GM19397 (cell line): ENCODE measurements around the gene MSH5.

Experiments
- ATAC-seq: cut with Tn5 transposase; IDR thresholded peaks from one replicate; pipeline ENCODE4 v1.9.1; 2021; ENCODE audit warnings: mild to moderate bottlenecking, moderate library complexity; ENCODE audit not compliant: unreplicated experiment

The MSH5 gene

DNA sequence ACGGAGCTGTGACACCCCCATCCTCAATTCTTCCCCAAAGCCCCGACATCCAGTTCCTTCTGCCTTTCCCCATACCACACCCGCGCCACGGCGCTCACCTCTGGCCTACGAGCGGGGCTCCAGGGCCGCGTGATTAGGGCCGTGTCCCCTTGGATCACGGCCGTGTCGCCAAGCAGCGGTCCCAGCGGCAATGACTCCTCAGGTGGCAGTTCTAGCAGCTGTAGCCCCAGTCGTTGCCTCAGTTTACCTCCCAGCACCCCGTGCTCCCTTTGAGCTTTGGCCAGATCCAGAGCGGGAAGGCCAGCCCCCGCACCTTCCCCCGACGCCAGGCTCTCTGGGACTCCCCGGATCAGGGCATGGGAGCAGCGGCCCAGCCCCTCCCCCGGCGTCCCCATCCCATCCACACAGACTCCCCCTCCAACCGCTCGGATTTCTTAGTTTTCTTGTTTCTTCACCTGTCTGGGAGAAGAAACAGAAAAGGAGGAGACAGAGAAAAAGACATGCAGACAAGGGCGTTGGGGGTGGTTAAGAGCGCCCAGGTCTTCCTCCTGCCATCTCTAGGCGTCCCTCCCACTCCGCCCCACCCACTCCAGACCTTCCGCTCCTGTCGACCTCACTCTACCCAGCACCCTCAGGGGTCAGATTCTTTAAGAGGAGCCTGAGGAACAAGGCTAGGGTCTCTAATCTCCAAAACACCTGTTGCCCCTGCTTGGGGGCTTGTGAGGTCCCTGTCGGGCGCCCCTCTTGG lies 10.9 kb upstream of the MSH5 start, which contains the start of gene DDAH2:
Gene DDAH2, minus strand, starts transcription at position 533 of the 748 bp plus-strand sequence. Its CDS starts 138 bp downstream, at position 395.
- no peak for ATAC-seq

DNA sequence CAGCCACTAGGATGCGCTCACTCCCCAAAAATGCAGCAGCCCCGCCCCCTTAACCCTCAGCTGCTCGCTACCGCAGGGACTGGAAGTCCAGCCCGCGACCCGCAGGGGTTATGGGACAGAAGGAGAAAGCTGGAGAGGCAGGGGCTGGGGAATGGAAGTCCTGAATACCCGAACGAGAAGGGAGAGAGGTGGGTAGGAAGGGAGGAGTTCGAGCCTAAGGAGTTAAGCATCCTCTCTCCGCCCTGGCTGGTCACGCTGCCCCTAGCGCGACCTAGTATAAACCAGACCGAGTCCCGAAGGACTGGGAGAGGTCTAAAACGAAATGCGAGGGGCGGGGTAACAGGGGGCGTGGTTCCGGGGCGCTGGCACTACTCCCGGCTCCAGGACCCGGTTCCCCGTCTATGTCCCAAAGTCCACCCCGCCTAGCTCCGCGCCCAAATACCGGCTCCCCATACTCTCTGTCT lies 10.3 kb upstream of the MSH5 start:
- ATAC-seq, result no peak

DNA sequence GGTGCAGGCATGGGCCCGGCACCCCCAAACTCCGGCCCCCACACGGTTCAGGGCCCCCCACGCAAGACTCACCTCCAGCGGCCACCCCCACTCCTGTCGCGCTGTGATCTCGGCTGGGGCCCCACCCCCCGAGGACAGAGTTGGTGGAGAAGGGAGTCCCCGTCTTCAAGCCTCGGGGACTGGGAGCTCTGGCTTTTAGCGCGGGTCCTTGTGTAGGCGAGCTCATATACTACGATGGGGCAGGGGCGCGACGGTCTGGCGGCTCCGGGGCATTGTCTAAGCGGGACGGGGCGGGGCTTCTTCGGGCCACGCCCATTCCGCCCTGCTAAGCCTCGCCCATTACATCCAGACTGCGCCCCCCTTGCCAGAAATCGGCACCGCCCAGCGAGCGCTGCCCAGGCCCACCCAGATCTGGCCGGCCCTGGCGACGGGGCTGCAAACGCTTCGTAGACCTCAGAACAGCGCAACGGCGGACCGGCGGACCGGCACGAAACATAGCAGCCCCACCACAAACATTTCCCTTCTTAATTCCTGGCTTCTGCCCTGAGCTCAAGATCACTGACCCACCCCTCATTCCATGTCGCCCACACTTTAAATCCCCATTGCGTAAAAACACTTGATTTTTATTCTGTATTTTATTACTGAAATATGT lies 9.7 kb upstream of the MSH5 start:
- ATAC-seq, result peak; percentile 36

DNA sequence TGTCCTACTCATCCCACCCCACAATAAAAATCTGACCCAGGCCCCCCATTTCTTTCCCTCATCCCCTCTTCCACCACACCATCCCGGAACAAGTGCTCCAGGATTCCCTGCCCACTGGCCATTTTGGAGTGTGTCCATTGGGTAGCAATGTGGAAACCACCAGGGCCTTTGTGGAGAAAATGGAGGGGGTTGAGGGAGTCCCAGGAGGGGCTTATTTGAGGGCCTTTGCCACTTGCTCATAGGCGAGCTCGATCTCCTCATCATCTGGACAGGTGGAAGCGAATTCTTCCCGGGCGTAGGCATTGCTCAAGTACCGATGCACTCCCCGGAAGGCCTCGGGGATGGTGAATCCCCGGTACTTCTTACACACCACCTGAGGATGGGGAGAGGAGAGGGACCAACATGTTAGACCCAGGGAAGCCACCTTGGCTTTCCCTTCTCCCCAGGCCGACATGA lies 9.1 kb upstream of the MSH5 start:
- no peak for ATAC-seq

DNA sequence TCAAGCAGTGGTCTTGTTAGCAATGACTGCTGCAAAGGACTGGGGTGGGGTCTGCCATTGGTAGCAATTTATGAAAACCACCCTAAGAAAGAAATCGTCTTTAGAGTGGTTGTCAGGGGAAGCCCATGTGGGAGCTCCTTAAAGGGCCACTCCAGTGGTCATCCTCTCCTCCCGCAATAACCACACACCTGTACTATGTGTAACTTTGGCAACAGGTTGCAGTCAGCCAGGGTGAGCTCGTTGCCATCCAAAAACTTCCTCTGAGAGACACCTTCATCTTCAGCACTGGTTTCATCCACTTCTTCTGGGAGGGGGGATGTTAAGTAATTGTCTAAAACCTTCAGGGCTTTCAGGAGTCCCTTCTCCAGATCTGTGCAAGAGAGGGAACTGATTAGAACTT lies 7.8 kb upstream of the MSH5 start:
- ATAC-seq, result no peak

DNA sequence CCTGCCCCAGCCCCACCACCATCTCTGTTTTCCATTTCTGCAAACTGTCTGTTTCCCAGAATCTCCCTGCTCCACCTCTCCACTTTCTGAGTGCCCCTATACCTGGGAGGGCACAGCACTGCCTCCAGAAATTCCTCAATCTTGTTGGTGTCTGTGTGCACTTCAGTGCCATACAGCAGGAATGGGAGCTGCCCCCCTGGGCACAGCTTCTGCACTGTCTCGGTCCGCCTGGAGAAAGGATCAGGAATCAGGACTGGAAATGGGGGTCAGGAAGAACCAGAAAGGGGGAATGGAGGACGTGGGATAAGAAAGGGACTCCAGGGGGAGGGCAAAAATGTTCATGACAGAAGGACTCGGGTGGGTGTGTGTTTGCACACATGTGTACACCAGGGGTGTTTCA lies 6.1 kb upstream of the MSH5 start:
- no peak for ATAC-seq

DNA sequence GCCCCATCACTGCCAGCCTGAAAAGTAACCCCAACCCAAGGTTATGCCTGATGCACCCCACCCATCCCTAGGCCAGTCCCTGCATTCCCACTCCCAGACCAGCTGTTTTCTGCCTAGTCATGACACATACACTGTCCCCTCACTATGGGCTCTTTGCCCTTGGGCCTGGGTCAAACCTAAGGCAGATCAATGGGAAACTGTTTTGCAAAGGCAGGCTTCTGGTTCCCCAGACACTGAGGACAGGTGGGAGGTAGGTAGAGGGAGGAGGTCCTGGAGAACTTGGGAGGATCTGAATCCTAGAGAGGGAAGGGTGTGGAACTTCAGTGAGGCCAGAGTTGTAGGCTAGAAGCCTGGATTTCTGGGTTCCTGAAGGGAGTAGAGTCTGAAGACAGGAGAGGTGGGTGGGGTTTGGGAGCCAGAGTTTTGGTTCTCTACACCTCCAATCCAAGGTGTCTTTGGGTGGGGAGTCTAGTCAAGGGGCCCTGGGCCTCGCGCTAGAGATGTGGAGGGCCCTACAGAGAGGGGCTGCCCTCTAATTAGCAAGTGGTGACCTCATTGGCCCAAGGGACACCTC lies 5.5 kb upstream of the MSH5 start:
- no peak for ATAC-seq

DNA sequence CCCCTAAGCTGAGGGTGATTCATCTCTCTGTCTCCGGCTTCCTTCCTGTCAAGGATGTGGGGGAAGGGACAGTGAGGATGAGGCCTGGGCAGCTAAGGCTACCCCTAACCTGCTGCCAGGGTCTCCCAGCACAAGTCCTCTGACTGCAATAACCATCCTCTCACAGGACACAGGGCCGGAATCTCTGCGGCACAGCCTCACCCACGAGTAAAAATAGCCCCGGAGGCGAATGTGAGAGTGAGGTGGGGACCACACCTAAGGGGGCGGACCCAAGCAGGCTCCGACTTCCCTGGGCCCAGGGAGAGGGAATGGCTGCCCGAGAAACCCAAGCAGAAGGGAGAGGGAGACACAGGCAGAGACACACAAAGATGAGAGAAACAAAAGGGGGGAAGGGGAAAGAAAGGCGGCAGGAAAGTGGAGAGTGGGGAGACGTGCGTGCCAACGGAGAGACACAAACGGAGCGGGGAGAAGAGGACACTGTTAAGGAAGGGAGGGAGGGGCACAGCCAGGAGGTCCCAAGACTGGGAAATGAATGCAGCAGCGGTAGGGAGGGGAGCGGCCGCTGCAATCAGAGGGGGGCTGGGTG lies 4.9 kb upstream of the MSH5 start:
- ATAC-seq, result no peak

DNA sequence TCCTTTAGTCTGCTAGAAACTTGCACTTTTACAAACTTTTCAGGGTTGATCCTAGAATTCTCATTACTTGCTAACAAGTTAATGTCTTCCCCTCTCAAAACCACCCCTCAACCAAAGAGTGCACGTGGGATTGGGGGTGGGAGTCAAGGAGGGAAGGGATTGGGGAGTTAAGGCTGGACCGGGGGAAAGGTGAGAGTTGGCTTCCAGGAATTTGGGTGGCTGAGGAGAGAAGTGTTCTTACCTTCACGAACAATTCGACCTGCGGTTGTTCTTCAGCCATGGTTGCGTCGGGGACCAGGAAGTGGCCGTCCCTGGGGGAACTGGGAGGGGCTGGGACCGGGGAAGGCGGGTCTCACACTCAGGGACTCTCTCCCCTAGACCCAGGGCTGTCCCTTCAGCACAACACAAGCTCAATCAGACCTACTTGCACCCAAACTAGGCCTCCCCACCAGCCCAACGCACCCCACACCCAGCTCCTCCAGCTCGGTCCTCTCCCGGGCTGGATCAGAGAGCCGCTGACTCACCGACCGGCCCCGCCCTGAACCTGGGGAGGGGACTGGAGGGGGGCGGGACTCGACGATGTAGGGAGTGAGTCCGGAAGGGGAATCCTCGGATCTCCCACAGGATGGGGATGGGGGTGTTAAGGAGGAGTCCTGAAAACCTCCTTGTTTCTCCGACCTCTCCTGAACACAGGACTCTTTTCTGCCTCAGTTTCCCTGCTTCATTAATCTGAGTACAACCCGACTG lies 3.6 kb upstream of the MSH5 start, which contains the start of gene CLIC1:
Gene CLIC1, minus strand, starts transcription at position 510 of the 747 bp plus-strand sequence. Its CDS starts 230 bp downstream, at position 280.
- ATAC-seq, result no peak

DNA sequence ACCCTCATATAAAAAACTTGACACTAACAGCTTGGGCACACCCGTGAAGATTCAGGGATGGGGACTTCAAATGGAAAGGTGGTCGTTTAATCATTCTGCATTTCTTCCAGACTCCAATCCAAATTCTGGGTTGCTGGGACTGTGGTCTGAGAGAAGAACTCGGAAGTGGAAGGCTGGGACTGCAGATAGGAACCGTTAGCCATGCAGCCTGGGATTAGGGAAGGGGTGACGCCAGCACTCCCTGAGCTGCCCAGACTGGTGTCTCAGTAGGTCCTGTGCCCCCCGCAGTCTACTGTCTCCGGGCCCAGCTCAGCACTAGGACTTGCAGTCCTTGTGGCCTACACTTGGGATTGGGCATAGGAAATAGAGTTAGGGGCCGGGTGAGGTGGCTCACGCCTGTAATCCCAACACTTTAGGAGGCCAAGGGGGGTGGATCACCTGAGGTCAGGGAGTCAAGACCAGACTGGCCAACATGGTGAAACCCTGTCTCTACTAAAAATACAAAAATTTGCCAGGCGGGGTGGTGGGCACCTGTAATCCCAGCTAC lies 3.0 kb upstream of the MSH5 start:
- no peak for ATAC-seq

DNA sequence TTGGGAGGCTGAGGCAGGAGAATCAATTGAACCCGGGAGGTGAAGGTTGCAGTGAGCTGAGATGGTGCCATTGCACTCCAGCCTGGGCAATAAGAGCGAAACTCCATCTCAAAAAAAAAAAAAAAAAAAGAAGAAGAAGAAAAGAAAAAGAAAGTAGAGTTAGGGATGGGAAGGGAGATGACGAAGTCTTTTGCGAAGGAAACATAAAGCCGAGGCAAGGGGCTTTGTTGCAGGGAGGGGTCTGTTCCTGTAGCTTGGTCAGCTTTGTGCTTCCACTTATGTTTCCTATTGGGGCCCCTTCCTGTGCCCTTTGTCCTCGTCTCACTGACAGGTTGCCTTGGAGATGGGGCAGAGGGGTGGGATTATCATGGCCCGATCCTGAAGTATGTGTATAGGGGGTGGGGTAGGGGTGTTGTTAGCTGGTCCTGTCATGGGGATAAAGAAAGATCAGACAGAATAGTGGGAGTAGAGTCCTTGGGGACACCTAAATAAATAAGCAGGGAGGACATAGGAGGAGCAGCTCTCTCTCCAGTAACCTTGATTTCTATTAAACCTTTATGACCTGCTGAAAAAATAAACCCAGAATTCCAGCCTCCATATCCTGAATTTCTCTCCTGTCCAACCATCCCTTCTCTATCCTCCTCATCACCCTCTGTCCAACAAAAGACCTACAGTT lies 2.4 kb upstream of the MSH5 start:
- no peak for ATAC-seq

DNA sequence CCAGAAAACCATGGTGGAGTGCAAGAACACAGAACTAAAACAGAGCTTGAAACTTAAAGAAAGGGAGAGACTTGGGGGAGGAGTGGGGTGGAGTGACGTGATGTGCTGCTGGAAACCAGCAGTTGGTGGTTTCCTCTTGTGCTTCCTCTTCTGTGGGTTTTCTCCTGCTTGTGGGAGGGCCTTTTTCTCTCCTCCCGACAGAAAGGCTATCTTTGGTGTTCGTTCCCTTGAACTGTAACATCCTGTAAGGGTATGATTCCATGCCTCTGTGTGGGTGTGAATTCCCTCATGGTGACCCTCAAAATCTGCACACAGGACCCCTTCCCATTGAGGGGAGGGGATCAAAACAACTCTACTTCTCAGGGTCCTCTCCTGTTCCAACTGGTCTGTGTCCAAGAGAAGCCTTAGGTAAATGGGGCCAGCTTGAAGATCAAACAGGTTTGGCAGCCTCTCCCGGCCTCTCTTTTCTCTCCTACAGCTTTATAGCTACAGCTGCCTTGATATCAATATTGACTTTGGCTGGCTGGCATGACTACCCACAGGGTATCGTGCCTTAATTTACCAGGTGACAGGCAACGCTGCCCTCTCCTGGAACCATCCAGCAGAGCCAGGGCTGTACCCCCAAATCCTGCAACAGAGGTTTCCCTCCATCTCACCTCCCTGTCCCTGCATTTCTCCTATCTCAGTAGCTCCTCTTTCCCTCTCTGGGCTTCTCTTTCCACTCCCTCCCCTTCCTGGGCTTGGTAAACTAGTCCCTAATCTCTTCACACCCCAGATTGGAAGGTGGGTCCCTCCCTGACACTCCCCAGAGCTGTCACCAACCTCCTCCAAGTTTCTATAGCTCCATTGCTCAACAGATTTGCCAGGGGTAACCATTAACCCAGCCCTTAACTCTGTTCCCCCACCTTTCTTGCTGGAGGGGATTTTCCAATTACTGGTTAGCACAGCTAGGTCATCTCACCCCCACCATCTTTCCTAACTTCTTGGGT lies 1.5 kb upstream of the MSH5 start:
- no peak for ATAC-seq

DNA sequence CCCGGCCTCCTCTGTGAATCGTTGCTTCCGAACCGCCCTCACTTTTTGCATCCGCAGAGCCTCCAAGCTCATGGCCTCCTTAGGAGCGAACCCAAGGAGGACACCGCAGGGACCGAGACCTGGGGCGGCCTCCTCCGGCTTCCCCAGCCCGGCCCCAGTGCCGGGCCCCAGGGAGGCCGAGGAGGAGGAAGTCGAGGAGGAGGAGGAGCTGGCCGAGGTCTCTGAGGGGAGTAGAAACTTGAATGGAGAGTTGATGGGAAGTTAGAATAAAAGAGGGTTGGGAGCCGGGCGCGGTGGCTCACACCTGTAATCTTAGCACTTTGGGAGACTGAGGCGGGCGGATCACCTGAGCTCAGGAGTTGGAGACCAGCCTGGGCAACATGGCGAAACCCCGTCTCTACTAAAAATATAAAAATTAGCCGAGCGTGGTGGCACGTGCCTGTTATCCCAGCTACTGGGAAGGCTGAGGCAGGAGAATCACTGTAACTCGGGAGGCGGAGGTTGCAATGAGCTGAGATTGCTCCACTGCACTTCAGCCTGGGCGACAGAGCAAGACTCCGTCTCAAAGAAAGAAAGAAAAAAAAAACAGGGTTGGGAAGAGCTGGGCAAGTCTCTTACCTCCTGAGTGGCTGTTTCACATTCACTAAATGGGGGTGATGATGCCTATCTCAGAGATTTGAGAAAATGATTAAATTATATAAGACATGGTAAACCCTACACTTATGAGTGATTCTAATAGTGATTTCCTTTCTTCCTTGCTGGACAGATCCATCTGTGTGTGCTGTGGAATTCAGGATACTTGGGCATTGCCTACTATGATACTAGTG lies 805 bp downstream of the MSH5 start:
- no peak for ATAC-seq

DNA sequence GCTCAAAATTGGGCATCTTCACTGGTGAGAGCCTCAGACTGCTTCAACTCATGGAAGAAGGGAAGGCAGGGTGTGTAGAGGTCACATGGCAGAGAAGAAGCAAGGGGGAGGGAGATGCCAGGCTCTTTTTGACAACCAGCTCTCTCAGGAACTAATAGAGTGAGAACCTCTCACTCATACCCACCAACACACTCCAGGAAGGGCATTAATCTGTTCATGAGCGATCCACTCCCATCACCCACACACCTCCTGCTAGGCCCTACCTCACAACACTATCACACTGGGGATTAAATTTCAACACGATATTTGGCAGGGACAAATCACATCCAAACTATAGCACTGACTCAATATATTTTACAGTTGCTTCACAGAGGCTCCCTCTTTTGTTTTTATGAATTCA lies 2.0 kb downstream of the MSH5 start:
- no peak for ATAC-seq

DNA sequence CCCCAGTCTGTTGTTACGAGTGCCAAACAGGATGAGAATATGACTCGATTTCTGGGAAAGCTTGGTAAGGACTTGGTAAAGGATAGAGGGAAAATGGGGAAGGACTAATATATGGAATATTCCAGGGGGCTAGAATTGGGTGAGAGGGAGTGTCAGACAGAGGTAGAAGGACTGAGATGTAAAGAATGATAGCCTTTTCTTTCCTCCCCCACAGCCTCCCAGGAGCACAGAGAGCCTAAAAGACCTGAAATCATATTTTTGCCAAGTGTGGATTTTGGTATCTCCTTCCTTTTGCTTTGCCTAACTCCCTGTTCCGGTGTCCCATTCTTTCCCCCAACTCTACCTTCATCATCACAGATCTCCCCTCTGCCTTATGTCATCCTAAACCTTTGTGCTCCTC lies 3.1 kb downstream of the MSH5 start:
- no peak for ATAC-seq

DNA sequence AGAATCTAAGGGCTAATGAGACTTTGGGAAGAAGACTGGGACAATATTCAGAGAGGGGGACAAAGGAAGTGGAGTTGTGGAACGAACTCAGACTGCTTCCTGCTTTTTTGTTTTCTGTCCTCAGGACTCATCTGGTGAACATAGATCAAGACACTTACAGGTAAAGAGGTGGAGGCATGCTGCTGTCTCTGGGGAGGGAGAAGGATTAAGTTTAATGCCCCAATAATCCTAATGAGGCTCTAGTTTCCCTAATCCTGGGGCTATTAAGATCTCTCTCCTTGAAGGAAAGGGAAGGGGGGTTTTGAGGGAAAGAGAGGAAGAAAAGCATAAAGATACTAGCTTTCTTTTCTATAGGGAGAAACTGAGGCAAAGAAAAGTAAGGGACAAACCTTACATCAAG lies 4.6 kb downstream of the MSH5 start:
- no peak for ATAC-seq

DNA sequence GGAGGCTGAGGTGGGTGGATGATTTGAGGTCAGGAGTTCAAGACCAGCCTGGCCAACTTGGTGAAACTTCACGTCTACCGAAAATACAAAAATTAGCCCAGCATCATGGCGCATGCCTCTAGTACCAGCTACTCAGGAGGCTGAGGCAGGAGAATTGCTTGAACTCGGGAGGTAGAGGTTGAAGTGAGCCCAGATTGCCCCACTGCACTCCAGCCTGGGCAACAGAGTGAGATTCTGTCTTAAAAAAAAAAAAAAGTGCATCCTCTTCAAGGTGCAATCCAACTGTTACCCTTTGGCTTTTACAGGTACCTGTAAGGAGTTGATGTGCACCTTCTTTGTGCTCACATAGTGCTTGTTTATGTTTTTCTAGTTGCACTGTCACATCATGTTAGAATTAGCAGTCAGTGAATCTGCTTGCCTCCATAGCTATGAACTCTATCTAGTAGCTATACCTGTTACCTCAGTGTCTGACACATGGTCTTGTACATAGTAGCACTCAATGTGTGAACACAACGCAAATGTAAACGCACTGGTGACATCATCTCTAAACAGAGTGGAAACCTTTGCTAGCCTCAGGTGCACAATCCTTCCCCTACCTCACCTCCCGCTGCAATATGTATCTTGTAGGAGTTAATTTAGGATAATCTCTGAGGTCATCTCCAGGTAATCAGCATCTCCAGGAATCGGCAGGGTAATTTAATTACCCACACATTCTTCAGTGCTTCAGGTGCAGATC lies 9.7 kb downstream of the MSH5 start:
- no peak for ATAC-seq
